ENCODE data around the gene HMGCS1.

The HMGCS1 gene

DNA sequence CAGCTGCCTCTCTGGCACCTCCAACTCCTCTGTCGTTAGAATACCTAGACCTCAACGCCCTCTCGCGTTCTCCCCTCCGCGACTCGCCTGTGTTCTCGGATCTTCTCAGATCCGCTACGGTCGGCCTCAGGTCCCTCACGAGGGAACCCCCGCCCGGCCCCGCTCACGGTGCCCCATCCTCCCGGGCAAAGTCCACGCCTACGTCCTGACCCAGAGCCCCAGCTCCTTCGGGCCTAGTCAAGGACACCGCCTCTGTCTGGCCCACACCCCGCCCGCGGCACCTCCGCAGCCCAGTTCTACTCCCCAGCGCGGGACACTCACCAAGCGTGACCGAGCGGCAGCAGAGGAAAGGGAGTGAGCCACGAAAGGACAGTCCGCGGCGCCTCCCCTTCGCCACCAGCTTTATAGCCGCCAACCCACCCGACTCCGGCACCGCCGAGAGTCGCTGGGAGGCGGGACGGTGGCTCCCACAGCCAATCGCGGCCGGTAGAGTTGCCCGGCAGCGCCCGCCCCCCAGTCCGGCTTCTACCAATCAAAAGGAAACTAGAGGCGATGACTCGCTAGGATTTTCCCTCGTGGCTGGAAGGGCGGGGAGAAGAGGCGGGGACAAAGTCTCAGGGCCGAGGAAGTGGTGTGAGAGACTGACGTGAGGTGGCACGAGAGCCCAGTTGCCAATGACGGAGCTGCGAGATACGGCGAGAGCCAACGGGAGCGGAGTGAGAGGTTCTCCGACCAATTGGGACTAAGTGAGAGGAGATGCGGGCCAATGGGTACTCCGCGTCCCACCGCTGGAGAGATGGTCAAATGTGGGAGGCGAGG is at the start of gene HMGCS1:
TSS of gene HMGCS1 (minus strand) at position 378 of the 819 bp plus-strand sequence. CDS start 14,447 bp downstream, outside the sequence.
- no peaks in the 10 kb centered on the region for H3K27me3 ChIP-seq (ENCODE audit: insufficient read depth, poor library complexity, severe bottlenecking)
- H3K36me3 ChIP-seq (ENCODE audit: low read depth): peaks cover 49% of the 10 kb centered on the region
- DNase-seq (ENCODE audit: low spot score) (peak; percentile 100), ATAC-seq (ENCODE audit: low read depth) (peak; percentile 92)
- H3K9me3 ChIP-seq (ENCODE audit: severe bottlenecking): no peaks in the 10 kb centered on the region
- H3K4me3 ChIP-seq (ENCODE audit: severe bottlenecking): peak within 1 kb of the TSS; percentile 74
- H3K27ac ChIP-seq (ENCODE audit: poor library complexity, severe bottlenecking): peak within 1 kb of the TSS; percentile 98
- TF ChIP-seq, protein P1, sequence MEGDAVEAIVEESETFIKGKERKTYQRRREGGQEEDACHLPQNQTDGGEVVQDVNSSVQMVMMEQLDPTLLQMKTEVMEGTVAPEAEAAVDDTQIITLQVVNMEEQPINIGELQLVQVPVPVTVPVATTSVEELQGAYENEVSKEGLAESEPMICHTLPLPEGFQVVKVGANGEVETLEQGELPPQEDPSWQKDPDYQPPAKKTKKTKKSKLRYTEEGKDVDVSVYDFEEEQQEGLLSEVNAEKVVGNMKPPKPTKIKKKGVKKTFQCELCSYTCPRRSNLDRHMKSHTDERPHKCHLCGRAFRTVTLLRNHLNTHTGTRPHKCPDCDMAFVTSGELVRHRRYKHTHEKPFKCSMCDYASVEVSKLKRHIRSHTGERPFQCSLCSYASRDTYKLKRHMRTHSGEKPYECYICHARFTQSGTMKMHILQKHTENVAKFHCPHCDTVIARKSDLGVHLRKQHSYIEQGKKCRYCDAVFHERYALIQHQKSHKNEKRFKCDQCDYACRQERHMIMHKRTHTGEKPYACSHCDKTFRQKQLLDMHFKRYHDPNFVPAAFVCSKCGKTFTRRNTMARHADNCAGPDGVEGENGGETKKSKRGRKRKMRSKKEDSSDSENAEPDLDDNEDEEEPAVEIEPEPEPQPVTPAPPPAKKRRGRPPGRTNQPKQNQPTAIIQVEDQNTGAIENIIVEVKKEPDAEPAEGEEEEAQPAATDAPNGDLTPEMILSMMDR (IDR thresholded peaks at IDR 0.05; ENCODE audit: poor library complexity, severe bottlenecking): peak; percentile 4
- peaks cover 49% of the 10 kb centered on the region for H3K4me1 ChIP-seq (ENCODE audit: insufficient read depth, poor library complexity, severe bottlenecking)

DNA sequence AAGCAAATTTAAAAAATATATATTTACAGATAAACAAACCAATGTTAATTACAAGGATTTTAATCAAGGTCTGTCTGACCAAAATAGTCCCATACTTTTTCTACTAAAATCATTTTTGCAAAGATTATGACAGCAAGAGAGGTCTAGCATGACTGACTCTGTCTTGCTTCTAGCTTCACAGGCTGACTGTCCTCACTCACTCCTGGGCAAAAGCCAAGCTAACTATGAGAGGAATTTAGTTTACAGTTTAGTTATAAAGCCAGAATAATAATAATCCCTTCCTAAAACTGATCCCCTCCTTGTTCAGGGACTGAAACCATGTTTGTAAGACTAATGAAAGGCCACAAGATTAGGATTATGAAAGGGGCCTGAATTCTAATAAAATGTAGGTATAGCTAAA is 45.5 kb upstream of the HMGCS1 start:
- ATAC-seq (ENCODE audit: low read depth) (no peak), DNase-seq (ENCODE audit: low spot score) (no peak)
- Histone ChIP-seq H3K4me3 (ENCODE audit: severe bottlenecking) (no peak overlapping the region), H3K36me3 (ENCODE audit: low read depth) (no peaks in the 10 kb centered on the region), H3K27ac (ENCODE audit: poor library complexity, severe bottlenecking) (no peak overlapping the region), H3K9me3 (ENCODE audit: severe bottlenecking) (peaks cover 3% of the 10 kb centered on the region), H3K4me1 (ENCODE audit: insufficient read depth, poor library complexity, severe bottlenecking) (peaks cover 17% of the 10 kb centered on the region), H3K27me3 (ENCODE audit: insufficient read depth, poor library complexity, severe bottlenecking) (no peaks in the 10 kb centered on the region)
- TF ChIP-seq, protein P1 (IDR thresholded peaks at IDR 0.05; ENCODE audit: poor library complexity, severe bottlenecking): no peak

DNA sequence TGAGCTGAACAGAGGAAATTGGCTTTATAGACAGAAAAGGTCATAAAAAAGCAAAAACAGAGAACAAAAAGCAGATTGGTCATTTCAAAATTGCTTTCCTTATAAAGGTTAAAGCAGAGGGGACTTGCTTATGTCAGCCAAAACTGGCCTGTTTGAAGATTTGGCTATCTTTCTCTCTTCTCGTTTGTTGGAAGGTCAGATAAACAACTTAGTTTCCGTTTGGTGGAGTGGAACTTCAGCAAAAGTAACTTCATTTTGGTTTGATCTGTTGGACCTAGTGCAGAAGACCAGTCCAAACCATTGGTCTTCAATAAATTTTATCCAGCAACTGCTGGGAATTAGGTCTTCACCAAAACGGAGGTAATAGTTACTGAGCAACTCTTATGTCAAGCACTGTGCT is 45.1 kb upstream of the HMGCS1 start:
- H3K9me3 ChIP-seq (ENCODE audit: severe bottlenecking): peaks cover 3% of the 10 kb centered on the region

DNA sequence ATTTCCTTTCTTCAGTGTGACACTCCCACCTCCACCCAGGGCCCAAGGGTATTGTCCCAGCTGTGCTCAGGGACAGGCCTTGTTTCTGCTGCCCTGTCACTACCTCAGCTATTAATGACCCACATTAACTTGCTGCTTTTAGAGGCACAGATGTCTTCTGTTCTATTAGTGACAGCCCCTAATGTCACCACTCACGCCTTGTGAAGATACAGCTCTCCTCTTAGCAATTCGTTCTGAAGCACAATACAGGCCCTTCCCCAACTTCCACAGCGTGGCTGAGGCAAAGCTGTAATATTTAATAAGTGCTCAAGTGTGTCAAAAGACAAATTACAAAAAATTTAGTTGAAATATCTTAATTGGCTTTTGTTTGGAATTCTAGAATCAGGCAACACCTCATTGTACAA is 44.7 kb upstream of the HMGCS1 start:
- Histone ChIP-seq H3K36me3 (ENCODE audit: low read depth) (no peaks in the 10 kb centered on the region), H3K27me3 (ENCODE audit: insufficient read depth, poor library complexity, severe bottlenecking) (no peaks in the 10 kb centered on the region), H3K4me3 (ENCODE audit: severe bottlenecking) (no peak overlapping the region), H3K9me3 (ENCODE audit: severe bottlenecking) (peaks cover 3% of the 10 kb centered on the region), H3K27ac (ENCODE audit: poor library complexity, severe bottlenecking) (no peak overlapping the region), H3K4me1 (ENCODE audit: insufficient read depth, poor library complexity, severe bottlenecking) (peaks cover 9% of the 10 kb centered on the region)
- ATAC-seq (ENCODE audit: low read depth) (no peak), DNase-seq (ENCODE audit: low spot score) (no peak)
- TF ChIP-seq, protein P1 (IDR thresholded peaks at IDR 0.05; ENCODE audit: poor library complexity, severe bottlenecking): no peak

More for the DNA sequence above, 45.1 kb upstream of the HMGCS1 start:
- H3K4me3 ChIP-seq (ENCODE audit: severe bottlenecking): no peak overlapping the region
- no peaks in the 10 kb centered on the region for H3K36me3 ChIP-seq (ENCODE audit: low read depth)
- no peak overlapping the region for H3K27ac ChIP-seq (ENCODE audit: poor library complexity, severe bottlenecking)
- DNase-seq (ENCODE audit: low spot score): no peak
- no peaks in the 10 kb centered on the region for H3K27me3 ChIP-seq (ENCODE audit: insufficient read depth, poor library complexity, severe bottlenecking)
- no peak for ATAC-seq (ENCODE audit: low read depth)
- TF ChIP-seq, protein P1 (IDR thresholded peaks at IDR 0.05; ENCODE audit: poor library complexity, severe bottlenecking): no peak
- H3K4me1 ChIP-seq (ENCODE audit: insufficient read depth, poor library complexity, severe bottlenecking): peaks cover 13% of the 10 kb centered on the region

DNA sequence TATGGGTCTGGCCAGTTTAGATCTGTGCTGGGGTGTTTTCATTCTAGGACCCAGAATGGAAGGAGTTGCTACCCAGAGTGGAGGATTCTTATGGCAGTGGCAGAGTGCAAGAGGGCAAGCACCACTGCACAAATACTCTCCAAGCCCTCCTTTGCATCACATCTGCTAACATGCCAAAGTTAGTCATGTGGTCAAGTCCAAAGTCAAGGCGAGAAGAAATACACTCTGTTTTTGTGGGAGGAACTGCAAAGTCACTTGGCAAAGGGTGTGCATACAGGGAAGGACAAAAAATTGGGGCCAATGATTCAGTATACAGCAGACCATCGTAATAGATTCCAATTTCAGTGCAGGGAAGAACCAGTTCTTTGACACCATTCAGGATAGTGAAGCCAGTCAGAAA is 43.9 kb upstream of the HMGCS1 start:
- no peak overlapping the region for H3K27ac ChIP-seq (ENCODE audit: poor library complexity, severe bottlenecking)
- H3K36me3 ChIP-seq (ENCODE audit: low read depth): no peaks in the 10 kb centered on the region
- DNase-seq (ENCODE audit: low spot score) (no peak), ATAC-seq (ENCODE audit: low read depth) (no peak)
- peaks cover under 1% of the 10 kb centered on the region for H3K4me1 ChIP-seq (ENCODE audit: insufficient read depth, poor library complexity, severe bottlenecking)
- TF ChIP-seq, protein P1 (IDR thresholded peaks at IDR 0.05; ENCODE audit: poor library complexity, severe bottlenecking): no peak
- H3K4me3 ChIP-seq (ENCODE audit: severe bottlenecking): no peak overlapping the region
- H3K9me3 ChIP-seq (ENCODE audit: severe bottlenecking): peaks cover 3% of the 10 kb centered on the region
- H3K27me3 ChIP-seq (ENCODE audit: insufficient read depth, poor library complexity, severe bottlenecking): no peaks in the 10 kb centered on the region
